ENCODE measurements around the gene NTRK3.

The NTRK3 gene

DNA sequence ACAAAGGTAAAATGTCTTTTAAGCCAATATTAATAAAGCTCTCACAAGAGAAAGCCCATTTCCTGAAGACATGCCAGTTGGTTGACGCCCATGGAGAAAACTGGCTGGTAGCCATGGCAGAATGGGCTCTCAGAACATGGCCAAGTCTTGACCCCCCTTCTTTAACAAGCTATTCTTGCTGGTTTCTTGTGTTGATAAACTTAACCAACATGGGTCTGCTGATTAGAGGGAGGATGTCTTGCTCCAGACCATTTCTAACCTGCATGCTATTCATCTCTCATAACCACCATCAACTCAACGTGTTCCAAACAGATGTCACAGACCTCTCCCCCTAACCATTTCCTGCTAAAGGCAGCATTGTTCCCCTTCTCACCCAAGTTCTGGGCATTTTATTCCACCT lies 25.7 kb downstream of the NTRK3 start:
- no peak for DNase-seq (ENCODE audit: low read depth)

GRCh38 chr15:88225461-88225860 lies 31.1 kb downstream of the NTRK3 start:
- no peak for DNase-seq (ENCODE audit: low read depth)

GRCh38 chr15:88223084-88223483 lies 33.5 kb downstream of the NTRK3 start:
- DNase-seq (ENCODE audit: low read depth): no peak

- DNase-seq (ENCODE audit: low read depth): no peak
These were observed 34.7 kb downstream of the NTRK3 start for GRCh38 chr15:88221836-88222235.

DNA sequence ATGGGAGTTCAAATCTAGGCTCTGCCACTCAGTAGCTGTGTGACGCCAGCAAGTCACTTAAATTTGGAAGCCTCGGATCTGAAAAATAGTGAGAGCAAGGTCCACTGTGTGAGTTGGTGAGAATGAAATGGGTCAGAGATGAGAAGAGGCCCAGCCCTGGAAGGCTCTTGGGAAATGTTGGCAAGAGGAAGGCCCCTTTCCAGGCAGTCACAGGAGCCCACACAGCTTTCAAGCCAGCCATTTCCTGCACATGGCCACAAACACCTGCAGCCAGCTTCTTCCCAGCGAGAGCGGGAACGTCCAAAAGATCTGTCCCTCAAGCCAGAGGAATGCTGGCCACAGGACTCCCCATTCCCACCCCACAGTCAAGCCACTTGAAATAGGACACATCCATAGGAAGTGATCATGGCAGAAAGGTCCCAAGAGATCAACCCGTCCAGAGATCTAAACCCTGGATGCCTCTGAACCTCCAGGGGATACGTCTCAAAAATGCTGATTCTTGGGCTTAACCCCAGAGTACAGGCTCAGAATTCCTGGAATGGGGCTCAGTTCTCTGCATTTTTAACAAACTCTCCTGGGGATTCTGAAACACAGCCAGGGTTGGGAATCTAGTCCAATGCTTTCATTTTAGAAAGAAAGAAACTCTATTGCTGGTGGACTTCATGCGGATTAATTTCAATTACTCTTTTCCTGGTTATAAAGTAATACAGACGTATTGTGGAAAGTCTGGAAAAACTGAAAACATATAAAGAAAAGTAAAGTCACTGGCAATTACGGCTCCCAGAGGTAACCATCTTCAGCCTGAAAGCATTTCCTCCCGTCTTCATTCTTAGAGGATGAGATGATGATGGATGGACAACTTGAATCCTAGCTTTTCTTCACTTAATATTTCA lies 35.9 kb downstream of the NTRK3 start:
- no peak for DNase-seq (ENCODE audit: low read depth)

GRCh38 chr15:88219623-88220022 lies 36.9 kb downstream of the NTRK3 start:
- no peak for DNase-seq (ENCODE audit: low read depth)

- no peak for DNase-seq (ENCODE audit: low read depth)
These were observed 37.9 kb downstream of the NTRK3 start for GRCh38 chr15:88218557-88219221.

DNA sequence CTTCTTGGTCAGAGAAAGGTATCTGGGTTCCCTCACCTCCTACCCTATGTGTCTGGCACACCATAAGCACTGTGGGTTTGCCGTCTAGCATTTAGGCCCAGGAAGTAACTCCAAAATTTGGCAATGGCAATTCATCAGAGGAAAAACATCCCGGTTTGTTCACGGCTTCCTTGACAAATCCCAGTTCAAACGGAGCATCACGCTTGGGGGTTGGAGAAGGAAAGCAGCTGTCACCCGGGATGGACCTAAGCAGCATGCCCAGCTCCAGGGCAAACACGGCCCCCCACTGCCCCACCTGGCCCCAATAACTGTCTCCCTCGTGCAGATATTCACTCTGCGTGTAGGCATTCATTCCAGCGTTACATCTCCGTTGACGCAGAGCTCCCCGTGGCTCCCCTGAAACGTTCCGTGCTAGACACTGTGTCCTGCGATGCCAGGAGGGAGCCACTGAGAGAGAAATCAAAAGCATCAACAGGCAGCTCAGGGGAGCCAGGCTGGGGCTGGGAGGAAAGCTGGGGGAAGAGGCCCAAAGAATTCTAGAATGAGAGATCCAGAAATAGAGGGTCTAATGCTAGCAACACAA lies 41.4 kb downstream of the NTRK3 start:
- no peak for DNase-seq (ENCODE audit: low read depth)

- no peak for DNase-seq (ENCODE audit: low read depth)
These were observed 47.4 kb downstream of the NTRK3 start for GRCh38 chr15:88209111-88209510.

DNA sequence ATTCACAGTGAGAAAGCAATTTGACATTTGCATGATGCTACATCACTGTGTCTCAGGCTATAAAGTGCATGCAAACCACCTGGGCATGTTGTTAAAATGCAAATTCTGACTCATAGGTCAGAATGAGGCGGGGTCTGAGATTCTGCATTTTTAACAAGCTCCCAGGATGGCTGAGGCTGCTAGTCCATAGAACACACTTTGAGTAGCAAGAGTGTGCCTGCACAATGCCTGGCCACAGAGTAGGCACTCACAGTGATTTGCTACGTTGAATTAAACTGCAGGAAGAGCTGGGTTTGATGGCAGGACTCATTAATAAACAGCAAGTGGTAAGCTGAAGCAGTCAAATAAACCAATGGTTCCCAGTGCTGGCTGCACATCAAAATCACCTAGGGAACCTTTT lies 48.1 kb downstream of the NTRK3 start:
- no peak for DNase-seq (ENCODE audit: low read depth)

DNA sequence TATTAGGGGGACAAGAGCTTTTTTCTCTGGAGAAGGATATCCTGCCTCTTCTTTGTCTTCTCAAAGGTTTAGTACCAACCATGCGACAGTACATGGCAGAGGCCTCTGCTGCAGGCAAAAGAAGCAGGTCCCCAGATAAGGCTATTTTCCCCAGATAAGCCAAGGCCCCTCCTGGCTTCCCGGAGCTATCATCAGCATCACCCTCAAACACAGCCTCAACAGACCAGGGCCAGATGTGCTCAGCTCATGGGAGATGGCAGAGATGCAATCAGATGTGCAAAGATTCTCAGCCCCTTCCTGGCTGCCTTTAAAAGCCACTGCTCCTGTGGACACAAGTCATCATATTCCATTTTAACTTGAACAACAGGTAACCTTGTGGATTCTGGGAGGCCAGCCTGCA lies 49.0 kb downstream of the NTRK3 start:
- DNase-seq (ENCODE audit: low read depth): no peak

DNA sequence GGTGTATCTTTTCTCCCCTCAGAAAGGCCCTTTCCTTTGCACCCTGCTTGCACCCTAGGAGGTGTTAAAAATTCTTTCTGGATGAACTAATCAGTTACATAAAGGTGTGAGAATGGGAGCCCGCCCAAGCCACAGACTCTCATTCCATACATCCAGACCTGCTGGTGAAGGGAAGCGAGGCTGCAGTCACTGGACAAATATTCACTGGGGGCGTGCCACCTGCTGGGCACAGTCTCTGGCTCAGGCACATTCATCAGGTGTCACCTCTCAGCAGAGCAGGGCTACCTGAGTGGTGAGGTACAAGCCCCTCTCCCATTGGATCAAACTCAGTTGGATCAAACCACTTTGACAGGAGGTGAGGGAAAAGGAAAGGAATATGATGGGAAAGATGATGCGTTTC lies 52.0 kb downstream of the NTRK3 start:
- DNase-seq (ENCODE audit: low read depth): no peak

- no peak for DNase-seq (ENCODE audit: low read depth)
These were observed 54.3 kb downstream of the NTRK3 start for GRCh38 chr15:88202231-88202630.

- DNase-seq (ENCODE audit: low read depth): no peak
These were observed 55.3 kb downstream of the NTRK3 start for GRCh38 chr15:88201207-88201606.

DNA sequence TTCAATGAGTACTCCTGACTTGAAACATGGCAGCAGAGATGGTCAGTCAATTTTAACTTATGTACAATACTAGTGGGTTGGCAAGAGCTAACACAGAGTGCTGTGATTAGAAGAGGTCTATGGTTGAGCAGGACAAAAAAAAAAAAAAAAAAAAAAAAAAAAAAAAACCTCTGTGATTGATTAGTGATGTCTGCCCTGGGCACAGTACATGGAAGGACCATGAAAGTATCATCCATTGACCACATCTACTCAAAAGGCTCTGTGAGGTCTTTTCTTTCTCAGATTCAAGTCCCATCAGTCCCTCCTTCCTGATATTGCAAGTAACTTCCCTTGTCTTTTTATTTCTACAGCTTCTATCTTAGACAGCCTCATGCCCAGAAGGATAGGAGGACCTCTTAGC lies 59.6 kb downstream of the NTRK3 start:
- no peak for DNase-seq (ENCODE audit: low read depth)

DNA sequence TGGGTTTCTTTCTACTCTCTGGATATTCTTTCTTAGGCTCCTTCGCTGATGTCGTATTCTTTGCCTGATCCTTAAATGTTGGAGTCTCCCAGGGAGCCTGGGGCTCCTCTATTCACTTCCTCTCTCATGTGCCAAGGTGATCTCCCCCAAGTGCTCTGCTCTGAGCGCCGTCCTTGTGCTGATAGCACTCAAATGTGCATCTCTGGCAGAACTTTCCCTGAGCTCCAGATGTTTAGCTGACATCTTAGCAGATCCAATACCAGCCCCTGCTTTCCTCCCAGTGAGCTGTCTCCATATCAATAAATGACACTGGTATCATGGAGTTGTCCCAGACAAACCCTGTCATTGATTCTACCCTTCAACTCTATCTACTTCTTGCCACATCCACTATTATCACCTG lies 62.4 kb downstream of the NTRK3 start:
- no peak for DNase-seq (ENCODE audit: low read depth)

GRCh38 chr15:88193415-88193814 lies 63.1 kb downstream of the NTRK3 start:
- DNase-seq (ENCODE audit: low read depth): no peak

DNA sequence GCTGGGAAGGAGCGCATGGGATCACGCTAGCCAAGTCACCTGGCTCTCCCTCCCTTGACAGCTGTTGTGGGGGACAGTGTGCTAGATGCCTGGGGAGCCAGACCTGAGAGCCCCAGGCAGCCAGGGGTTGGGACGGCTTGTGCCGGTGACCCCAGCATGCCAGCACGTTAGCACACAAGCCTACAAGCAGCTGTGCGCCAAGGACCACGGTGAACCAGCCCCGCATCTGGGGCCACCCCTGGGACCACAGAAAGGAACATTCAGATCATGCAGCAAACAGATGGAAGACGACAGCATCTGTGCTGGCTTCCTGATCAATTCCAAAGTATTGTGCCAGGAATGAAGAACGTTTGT lies 64.8 kb downstream of the NTRK3 start:
- no peak for DNase-seq (ENCODE audit: low read depth)

DNA sequence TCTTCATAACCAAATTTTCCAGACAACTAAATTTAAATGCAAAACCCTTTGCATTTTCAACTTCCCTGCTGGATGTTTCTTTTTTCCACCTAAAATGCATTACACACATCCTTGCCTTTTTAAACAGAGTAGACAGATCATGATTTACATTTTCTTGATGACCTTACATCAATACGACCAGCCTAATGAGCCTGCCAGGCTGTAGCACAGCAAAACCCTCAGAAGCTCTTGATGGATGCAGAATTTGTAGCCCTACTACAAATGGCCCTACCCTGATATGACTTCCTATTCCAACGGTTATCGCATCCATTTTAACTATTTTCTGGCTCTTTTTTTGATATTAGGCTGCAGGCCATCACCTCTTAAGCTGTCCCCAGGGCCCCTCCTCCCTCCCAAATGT lies 66.3 kb downstream of the NTRK3 start:
- no peak for DNase-seq (ENCODE audit: low read depth)

- no peak for DNase-seq (ENCODE audit: low read depth)
These were observed 68.2 kb downstream of the NTRK3 start for GRCh38 chr15:88188300-88188699.

- DNase-seq (ENCODE audit: low read depth): no peak
These were observed 69.3 kb downstream of the NTRK3 start for GRCh38 chr15:88187195-88187594.

DNA sequence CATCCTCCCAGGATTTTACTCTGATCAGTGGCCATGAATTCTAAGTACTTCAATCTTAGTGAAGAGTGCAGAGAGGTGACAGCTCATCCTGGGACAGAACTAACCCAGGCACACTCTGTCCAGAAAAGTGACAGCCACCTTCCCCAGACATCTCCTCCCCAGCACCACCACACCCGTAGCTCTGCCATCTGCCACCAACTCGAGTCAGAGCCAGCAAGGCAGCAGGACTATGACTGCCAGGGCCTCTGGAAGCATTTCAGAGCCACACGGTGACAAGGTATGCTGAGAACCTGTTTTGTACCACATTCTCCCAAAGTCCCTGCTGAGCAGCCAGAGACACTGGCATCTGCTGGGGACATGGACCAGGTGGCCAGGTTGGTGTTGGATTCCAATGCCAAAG lies 71.0 kb downstream of the NTRK3 start:
- DNase-seq (ENCODE audit: low read depth): no peak

DNA sequence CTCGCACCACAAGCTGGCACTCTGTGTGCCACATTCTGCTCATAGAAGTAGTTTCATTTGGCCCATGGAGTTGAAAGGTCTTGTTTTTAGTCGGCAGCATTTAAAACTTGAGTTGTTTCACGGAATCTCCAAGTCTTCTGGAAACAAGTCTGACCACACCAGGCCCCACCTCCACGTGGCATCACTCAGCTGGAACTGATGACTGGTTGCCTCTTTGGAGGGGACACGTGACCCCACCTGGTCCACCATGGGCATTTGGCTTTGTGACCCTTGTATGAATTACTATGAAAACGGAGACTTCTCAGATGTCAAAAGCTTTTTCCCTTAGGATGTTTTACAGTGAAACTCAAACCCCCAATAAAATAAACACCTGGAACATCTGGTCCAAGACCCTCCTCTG lies 74.9 kb downstream of the NTRK3 start:
- DNase-seq (ENCODE audit: low read depth): no peak
